H9 (cell line): ENCODE results near the gene SYCP2L. TPM values are rescaled to one million over a fixed set of nuclear protein-coding genes. Genes with fewer than 3 reads are reported as not detected.
"Not testable (repeated sequence)": the region's sequence is repeated elsewhere in the genome, so short reads cannot be mapped to it uniquely, and the experiment has no call there.

Experiments
- DNase-seq: peaks from one replicate; pipeline ENCODE4 v3.0.0-alpha.2; 2017
- H2AFZ ChIP-seq: one replicate; pipeline ENCODE4 v1.6.1; 2013; ENCODE audit warnings: mild to moderate bottlenecking, low read length, control low read depth, moderate library complexity
- H2AK5ac ChIP-seq: 2 replicates; pipeline ENCODE4 v1.6.1; 2013; ENCODE audit warnings: low read length, control low read depth, mixed read lengths; ENCODE audit not compliant: insufficient read length
- H2BK120ac ChIP-seq: one replicate; pipeline ENCODE4 v1.6.1; 2013; ENCODE audit warnings: low read depth, mild to moderate bottlenecking, low read length, control low read depth, inconsistent platforms; ENCODE audit not compliant: poor library complexity, severe bottlenecking
- H2BK12ac ChIP-seq: 2 replicates; pipeline ENCODE4 v1.6.1; 2013; ENCODE audit warnings: low read length, control low read depth, mixed read lengths, low read depth; ENCODE audit not compliant: insufficient read length
- H2BK15ac ChIP-seq: 2 replicates; pipeline ENCODE4 v1.6.1; 2013; ENCODE audit warnings: low read depth, low read length, control low read depth
- H2BK20ac ChIP-seq: one replicate; pipeline ENCODE4 v1.6.1; 2013; ENCODE audit warnings: low read depth, mild to moderate bottlenecking, low read length, control low read depth, inconsistent platforms; ENCODE audit not compliant: poor library complexity, severe bottlenecking
- H2BK5ac ChIP-seq: 2 replicates; pipeline ENCODE4 v1.6.1; 2013; ENCODE audit warnings: low read length, control low read depth, mixed read lengths; ENCODE audit not compliant: insufficient read length
- H3K14ac ChIP-seq: 2 replicates; pipeline ENCODE4 v1.6.1; 2013; ENCODE audit warnings: low read length, control low read depth; ENCODE audit not compliant: insufficient read depth
- H3K18ac ChIP-seq: 2 replicates; pipeline ENCODE4 v1.6.1; 2013; ENCODE audit warnings: low read depth, mild to moderate bottlenecking, mixed read lengths, low read length, control low read depth; ENCODE audit not compliant: insufficient read length
- H3K23ac ChIP-seq: 2 replicates; pipeline ENCODE4 v1.6.1; 2013; ENCODE audit warnings: low read length, control low read depth, mixed read lengths, low read depth; ENCODE audit not compliant: insufficient read length
- H3K23me2 ChIP-seq: 2 replicates; pipeline ENCODE4 v1.6.1; 2013; ENCODE audit warnings: low read depth, mild to moderate bottlenecking, mixed read lengths, low read length, control low read depth; ENCODE audit not compliant: insufficient read length, poor library complexity, severe bottlenecking
- H3K27ac ChIP-seq: 2 replicates; pipeline ENCODE4 v1.5.1; 2013; ENCODE audit warnings: low read length, control low read depth, mixed read lengths, low read depth; ENCODE audit not compliant: insufficient read length
- H3K27me3 ChIP-seq: 2 replicates; pipeline ENCODE4 v1.6.1; 2013; ENCODE audit warnings: low read length, control low read depth, inconsistent platforms; ENCODE audit not compliant: insufficient read depth
- H3K4ac ChIP-seq: 2 replicates; pipeline ENCODE4 v1.6.1; 2013; ENCODE audit warnings: low read depth, mild to moderate bottlenecking, control low read depth, inconsistent platforms, low read length, moderate library complexity
- H3K4me1 ChIP-seq: 2 replicates; pipeline ENCODE4 v1.6.1; 2013; ENCODE audit warnings: low read length, control low read depth, inconsistent platforms; ENCODE audit not compliant: insufficient read depth
- H3K4me2 ChIP-seq: 2 replicates; pipeline ENCODE4 v1.6.1; 2013; ENCODE audit warnings: low read length, control low read depth, mixed read lengths; ENCODE audit not compliant: insufficient read length, insufficient read depth
- H3K56ac ChIP-seq: 2 replicates; pipeline ENCODE4 v1.6.1; 2013; ENCODE audit warnings: low read depth, mild to moderate bottlenecking, mixed read lengths, low read length, control low read depth; ENCODE audit not compliant: insufficient read length
- H3K79me1 ChIP-seq: 2 replicates; pipeline ENCODE4 v1.6.1; 2013; ENCODE audit warnings: low read depth, mild to moderate bottlenecking, moderate library complexity, low read length, control low read depth, inconsistent platforms; ENCODE audit not compliant: insufficient read depth, poor library complexity, severe bottlenecking
- H3K79me2 ChIP-seq: 2 replicates; pipeline ENCODE4 v1.6.1; 2013; ENCODE audit warnings: low read length, control low read depth, inconsistent platforms; ENCODE audit not compliant: insufficient read depth
- H3K9ac ChIP-seq: 2 replicates; pipeline ENCODE4 v1.6.1; 2013; ENCODE audit warnings: low read length, control low read depth, mixed read lengths; ENCODE audit not compliant: insufficient read length; ENCODE audit errors: extremely low read depth
- H3K9me3 ChIP-seq: one replicate; pipeline ENCODE4 v1.6.1; 2013; ENCODE audit warnings: low read depth, low read length, inconsistent platforms; ENCODE audit not compliant: control insufficient read depth
- H3T11ph ChIP-seq: one replicate; pipeline ENCODE4 v1.6.1; 2013; ENCODE audit warnings: mild to moderate bottlenecking, low read length, control low read depth, inconsistent platforms
- H4K20me1 ChIP-seq: one replicate; pipeline ENCODE4 v1.6.1; 2013; ENCODE audit not compliant: control insufficient read depth, insufficient read length, insufficient read depth
- H4K5ac ChIP-seq: 2 replicates; pipeline ENCODE4 v1.6.1; 2013; ENCODE audit warnings: low read depth, mild to moderate bottlenecking, mixed read lengths, low read length, control low read depth; ENCODE audit not compliant: insufficient read length
- H4K8ac ChIP-seq: replicated peaks from 2 replicates; pipeline ENCODE4 v1.6.1; 2013; ENCODE audit warnings: low read length, control low read depth, mixed read lengths, low read depth; ENCODE audit not compliant: insufficient read length
- H4K91ac ChIP-seq: 2 replicates; pipeline ENCODE4 v1.6.1; 2013; ENCODE audit warnings: low read depth, mild to moderate bottlenecking, moderate library complexity, mixed read lengths, low read length, control low read depth; ENCODE audit not compliant: insufficient read length
- H3K27ac Mint-ChIP-seq, 3 experiments: 2 replicates in 2 of 3; 3 replicates in 1 of 3; pipeline ENCODE4 v1.8.0; 2020 to 2021; ENCODE audit warnings: mixed read lengths in 3 of 3, mild to moderate bottlenecking in 1 of 3, moderate library complexity in 1 of 3
- H3K27me3 Mint-ChIP-seq: 2 replicates; pipeline ENCODE4 v1.8.0; 2021; ENCODE audit warnings: low read depth, mild to moderate bottlenecking, moderate library complexity, mixed read lengths
- H3K36me3 Mint-ChIP-seq, 3 experiments: 2 replicates in 2 of 3; 3 replicates in 1 of 3; pipeline ENCODE4 v1.8.0; 2020 to 2021; ENCODE audit warnings: low read depth in 3 of 3, mixed read lengths in 3 of 3; ENCODE audit not compliant: insufficient read depth in 1 of 3
- H3K4me1 Mint-ChIP-seq, 2 experiments: 2 replicates each; pipeline ENCODE4 v1.8.0; 2020; ENCODE audit warnings: mixed read lengths in 2 of 2
- H3K4me3 Mint-ChIP-seq, 2 experiments: 2 replicates in 1 of 2; 3 replicates in 1 of 2; pipeline ENCODE4 v1.8.0; 2020 to 2021; ENCODE audit warnings: mild to moderate bottlenecking in 2 of 2, mixed read lengths in 2 of 2, moderate library complexity in 1 of 2
- H3K9me3 Mint-ChIP-seq, 2 experiments: 2 replicates in 1 of 2; 3 replicates in 1 of 2; pipeline ENCODE4 v1.8.0; 2020; ENCODE audit warnings: mild to moderate bottlenecking in 2 of 2, mixed read lengths in 2 of 2, moderate library complexity in 1 of 2
- WGBS: extraction: QIAGEN DNeasy Blood & Tissue Kit; methylation state at CpG from one replicate; pipeline ENCODE4 v1.1.7; 2013; ENCODE audit warnings: missing lambda C conversion rate, low lambda C conversion rate, mixed read lengths; ENCODE audit not compliant: insufficient read length; ENCODE audit errors: extremely low coverage; 5-methylcytosine and 5-hydroxymethylcytosine counted together
- total RNA-seq: library from RNA; stranded (reverse); gene quantifications from 2 replicates; pipeline ENCODE4 v1.2.1, GENCODE V29; 2021
- TF ChIP-seq, protein P1 (sequence below): fragments of 200-600 bp; sonication (generic); conservative IDR thresholded peaks from 3 replicates; pipeline ENCODE4 v1.8.0; 2021; ENCODE audit warnings: antibody characterized with exemption, mild to moderate bottlenecking

Gene SYCP2L
- total RNA-seq, 1 experiment from 2014 or later: 3.5 TPM

DNA sequence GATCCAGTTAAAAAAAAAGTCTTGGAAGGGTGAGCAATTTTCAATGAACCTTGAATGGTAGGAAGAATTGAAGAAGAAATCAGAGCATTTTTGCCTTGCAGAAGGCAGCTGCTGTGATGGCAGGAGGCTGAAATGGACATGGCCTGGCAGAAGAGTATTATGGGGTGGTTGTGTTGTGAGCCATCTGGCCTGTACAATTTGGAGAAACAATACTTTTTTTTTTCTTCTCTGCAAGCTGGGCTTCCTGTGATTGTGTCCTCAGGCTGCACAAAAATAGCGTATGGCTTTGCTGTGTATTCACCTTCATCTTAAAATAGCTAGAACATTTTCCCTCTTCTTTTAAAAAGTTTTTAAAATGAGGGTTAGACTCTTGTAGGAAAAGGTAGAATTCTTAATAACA lies 21.4 kb downstream of the SYCP2L start:
- peaks cover 0 to 10% (median 0%) of the 10 kb centered on the region in 3 experiments; a peak in 2 of 7 replicates for H3K36me3 Mint-ChIP-seq
- no peak overlapping the region for H2BK5ac ChIP-seq
- no peak overlapping the region for H3T11ph ChIP-seq
- H3K23ac ChIP-seq: no peak overlapping the region
- H2AFZ ChIP-seq: no peak overlapping the region
- H4K20me1 ChIP-seq: no peaks in the 10 kb centered on the region
- no peak overlapping the region for H2AK5ac ChIP-seq
- DNase-seq: no peak
- no peaks in the 10 kb centered on the region for H3K4me1 ChIP-seq
- no peak overlapping the region for H3K4ac ChIP-seq
- TF ChIP-seq, protein P1, sequence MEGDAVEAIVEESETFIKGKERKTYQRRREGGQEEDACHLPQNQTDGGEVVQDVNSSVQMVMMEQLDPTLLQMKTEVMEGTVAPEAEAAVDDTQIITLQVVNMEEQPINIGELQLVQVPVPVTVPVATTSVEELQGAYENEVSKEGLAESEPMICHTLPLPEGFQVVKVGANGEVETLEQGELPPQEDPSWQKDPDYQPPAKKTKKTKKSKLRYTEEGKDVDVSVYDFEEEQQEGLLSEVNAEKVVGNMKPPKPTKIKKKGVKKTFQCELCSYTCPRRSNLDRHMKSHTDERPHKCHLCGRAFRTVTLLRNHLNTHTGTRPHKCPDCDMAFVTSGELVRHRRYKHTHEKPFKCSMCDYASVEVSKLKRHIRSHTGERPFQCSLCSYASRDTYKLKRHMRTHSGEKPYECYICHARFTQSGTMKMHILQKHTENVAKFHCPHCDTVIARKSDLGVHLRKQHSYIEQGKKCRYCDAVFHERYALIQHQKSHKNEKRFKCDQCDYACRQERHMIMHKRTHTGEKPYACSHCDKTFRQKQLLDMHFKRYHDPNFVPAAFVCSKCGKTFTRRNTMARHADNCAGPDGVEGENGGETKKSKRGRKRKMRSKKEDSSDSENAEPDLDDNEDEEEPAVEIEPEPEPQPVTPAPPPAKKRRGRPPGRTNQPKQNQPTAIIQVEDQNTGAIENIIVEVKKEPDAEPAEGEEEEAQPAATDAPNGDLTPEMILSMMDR: no peak
- no peak overlapping the region for H3K27ac ChIP-seq
- H3K79me2 ChIP-seq: no peaks in the 10 kb centered on the region
- no peak overlapping the region for H4K91ac ChIP-seq
- H4K5ac ChIP-seq: no peak overlapping the region
- H2BK120ac ChIP-seq: no peak overlapping the region
- no peaks in the 10 kb centered on the region for H3K9me3 Mint-ChIP-seq
- H3K9me3 ChIP-seq: no peaks in the 10 kb centered on the region
- no peak overlapping the region for H2BK12ac ChIP-seq
- H3K9ac ChIP-seq: no peak overlapping the region
- H3K27me3 ChIP-seq: no peaks in the 10 kb centered on the region
- no peak overlapping the region for H3K14ac ChIP-seq
- H3K56ac ChIP-seq: no peak overlapping the region
- H2BK20ac ChIP-seq: no peak overlapping the region
- H3K23me2 ChIP-seq: no peaks in the 10 kb centered on the region
- no peak overlapping the region for H3K4me3 Mint-ChIP-seq
- H3K4me1 Mint-ChIP-seq: peaks cover 5% of the 10 kb centered on the region in 2 experiments; a peak in 2 of 4 replicates
- H3K27me3 Mint-ChIP-seq: no peaks in the 10 kb centered on the region; the same call in 1 of the 2 replicates
- H3K18ac ChIP-seq: no peak overlapping the region
- no CpG with 5 or more reads among the region's 1 CpG for WGBS
- no peak overlapping the region for H4K8ac ChIP-seq
- H2BK15ac ChIP-seq: no peak overlapping the region
- no peak overlapping the region for H3K27ac Mint-ChIP-seq
- H3K4me2 ChIP-seq: no peak overlapping the region
- no peaks in the 10 kb centered on the region for H3K79me1 ChIP-seq

DNA sequence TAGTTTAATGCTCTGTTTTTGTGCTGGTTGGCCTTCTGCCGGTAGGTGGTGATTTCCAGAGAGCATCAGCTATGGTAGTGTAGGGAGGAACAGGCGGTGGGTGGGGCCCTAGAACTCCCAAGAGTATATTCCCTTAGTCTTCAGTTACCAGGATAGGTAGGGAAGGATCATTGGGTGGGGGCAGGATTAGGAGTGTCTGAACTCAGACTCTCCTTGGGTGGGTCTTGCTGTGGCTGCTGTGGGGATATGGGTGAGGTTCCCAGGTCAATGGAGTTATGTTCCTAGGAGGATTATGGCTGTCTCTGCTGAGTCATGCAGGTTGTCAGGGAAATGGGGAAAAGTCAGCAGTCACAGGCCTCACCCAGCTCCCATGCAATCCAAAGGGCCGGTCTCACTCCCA lies 32.7 kb downstream of the SYCP2L start:
- H2BK12ac ChIP-seq, H4K91ac ChIP-seq, H3K56ac ChIP-seq, H3K27me3 ChIP-seq, H4K5ac ChIP-seq, H3K4me2 ChIP-seq, H3K9me3 Mint-ChIP-seq, H3K4me1 ChIP-seq, H4K8ac ChIP-seq, H3K4me3 Mint-ChIP-seq, H2BK20ac ChIP-seq, H3T11ph ChIP-seq, H3K23me2 ChIP-seq, H3K79me1 ChIP-seq, H3K27ac ChIP-seq, H3K79me2 ChIP-seq, H3K27me3 Mint-ChIP-seq, H3K23ac ChIP-seq, H2BK120ac ChIP-seq, H3K27ac Mint-ChIP-seq, H3K9me3 ChIP-seq, H3K4me1 Mint-ChIP-seq, H2BK5ac ChIP-seq, H2AK5ac ChIP-seq, H2AFZ ChIP-seq, H2BK15ac ChIP-seq, H3K9ac ChIP-seq, H3K14ac ChIP-seq, H4K20me1 ChIP-seq, H3K18ac ChIP-seq, DNase-seq, H3K4ac ChIP-seq: not testable (repeated sequence)
- peaks cover 13 to 40% (median 14%) of the 10 kb centered on the region in 3 experiments; a peak in 6 of 7 replicates for H3K36me3 Mint-ChIP-seq
- whole genome bisulfite sequencing: no CpG with 5 or more reads among the region's 3 CpGs
